Activated T-helper 1 cell treated with anti-CD3 and anti-CD28 coated beads, Interleukin-12 subunit alpha, Interleukin-12 subunit beta, Interleukin-2, Interleukin-4 antibody, amounts not matched to agents 30 ng/mL and 10 ng/mL and 1 ng/mL, durations not matched to agents 14 hours and 24 hours and 36 hours (primary cell): ENCODE data around the gene SLC15A3. TPM values are rescaled to one million over a fixed set of nuclear protein-coding genes. Genes with fewer than 3 reads are reported as not detected.

ENCODE experiments used
- DNase-seq: peaks from one replicate; pipeline ENCODE4 v3.0.0; 2021; ENCODE audit warnings: low spot score
- H3K27ac Mint-ChIP-seq: one replicate; pipeline ENCODE4 v1.8.0; 2021; ENCODE audit warnings: mild to moderate bottlenecking, mixed read lengths
- H3K27me3 Mint-ChIP-seq: one replicate; pipeline ENCODE4 v1.8.0; 2022; ENCODE audit warnings: mild to moderate bottlenecking, moderate library complexity, mixed read lengths; ENCODE audit not compliant: insufficient read depth
- H3K36me3 Mint-ChIP-seq: one replicate; pipeline ENCODE4 v1.8.0; 2021; ENCODE audit warnings: low read depth, mixed read lengths
- H3K4me1 Mint-ChIP-seq: one replicate; pipeline ENCODE4 v1.8.0; 2021; ENCODE audit warnings: low read depth, mixed read lengths
- H3K4me3 Mint-ChIP-seq: one replicate; pipeline ENCODE4 v1.8.0; 2021; ENCODE audit warnings: mild to moderate bottlenecking, moderate library complexity, mixed read lengths
- H3K9me3 Mint-ChIP-seq: one replicate; pipeline ENCODE4 v1.8.0; 2021; ENCODE audit warnings: mixed read lengths
- intact Hi-C: fragments of 100-400 bp; cut with micrococcal nuclease; formaldehyde crosslinking; loops from one replicate; pipeline ENCODE4 v1.15.1; 2024
- total RNA-seq: library from RNA; stranded (reverse); gene quantifications from 2 replicates; pipeline ENCODE4 v1.2.3, GENCODE V29; 2022

SLC15A3 gene
- total RNA-seq, 1 donor from 2014 or later: 2.0 TPM

DNA sequence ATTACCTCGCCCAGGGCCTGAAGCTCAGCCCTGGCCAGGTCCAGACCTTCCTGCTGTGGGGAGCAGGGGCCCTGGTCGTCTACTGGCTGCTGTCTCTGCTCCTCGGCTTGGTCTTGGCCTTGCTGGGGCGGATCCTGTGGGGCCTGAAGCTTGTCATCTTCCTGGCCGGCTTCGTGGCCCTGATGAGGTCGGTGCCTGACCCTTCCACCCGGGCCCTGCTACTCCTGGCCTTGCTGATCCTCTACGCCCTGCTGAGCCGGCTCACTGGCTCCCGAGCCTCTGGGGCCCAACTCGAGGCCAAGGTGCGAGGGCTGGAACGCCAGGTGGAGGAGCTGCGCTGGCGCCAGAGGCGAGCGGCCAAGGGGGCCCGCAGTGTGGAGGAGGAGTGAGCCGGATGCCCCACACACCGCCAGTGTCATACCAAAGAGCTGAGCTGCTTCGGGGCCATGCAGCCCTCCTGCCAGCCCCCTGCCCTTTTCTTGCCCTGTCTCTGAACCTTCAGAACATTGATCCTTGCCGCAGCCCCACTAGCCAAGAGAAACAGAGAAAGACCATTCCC lies 30.1 kb downstream of the SLC15A3 start:
- H3K27ac Mint-ChIP-seq: no peak overlapping the region
- H3K4me3 Mint-ChIP-seq: no peak overlapping the region
- peaks cover 16% of the 10 kb centered on the region for H3K27me3 Mint-ChIP-seq
- H3K9me3 Mint-ChIP-seq: no peaks in the 10 kb centered on the region
- H3K4me1 Mint-ChIP-seq: peaks cover 24% of the 10 kb centered on the region
- H3K36me3 Mint-ChIP-seq: peaks cover 34% of the 10 kb centered on the region
- no peak for DNase-seq
- intact Hi-C loops: no loop called here

DNA sequence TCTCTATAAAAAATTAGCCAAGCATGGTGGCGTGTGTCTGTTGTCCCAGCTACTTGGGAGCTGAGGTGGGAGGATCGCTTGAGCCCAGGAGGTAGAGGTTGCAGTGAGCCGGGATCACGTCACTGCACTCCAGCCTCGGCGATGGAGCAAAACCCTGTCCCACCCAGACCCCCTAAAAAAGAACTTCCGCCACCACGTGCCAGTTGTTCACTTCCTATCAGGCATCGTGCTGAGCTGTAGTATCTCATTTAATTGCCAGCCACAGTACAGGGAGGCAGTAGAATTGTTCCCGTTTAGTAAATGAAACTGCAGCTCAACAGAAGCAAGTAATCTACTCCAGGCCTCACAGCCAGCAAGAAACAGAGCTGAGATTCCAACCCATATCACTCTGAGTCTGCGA lies 30.7 kb downstream of the SLC15A3 start:
- H3K9me3 Mint-ChIP-seq: no peaks in the 10 kb centered on the region
- H3K36me3 Mint-ChIP-seq: peaks cover 34% of the 10 kb centered on the region
- H3K4me1 Mint-ChIP-seq: peaks cover 28% of the 10 kb centered on the region
- no peak overlapping the region for H3K27ac Mint-ChIP-seq
- H3K27me3 Mint-ChIP-seq: peaks cover 12% of the 10 kb centered on the region
- H3K4me3 Mint-ChIP-seq: no peak overlapping the region
- intact Hi-C loops: no loop called here
- DNase-seq: no peak

DNA sequence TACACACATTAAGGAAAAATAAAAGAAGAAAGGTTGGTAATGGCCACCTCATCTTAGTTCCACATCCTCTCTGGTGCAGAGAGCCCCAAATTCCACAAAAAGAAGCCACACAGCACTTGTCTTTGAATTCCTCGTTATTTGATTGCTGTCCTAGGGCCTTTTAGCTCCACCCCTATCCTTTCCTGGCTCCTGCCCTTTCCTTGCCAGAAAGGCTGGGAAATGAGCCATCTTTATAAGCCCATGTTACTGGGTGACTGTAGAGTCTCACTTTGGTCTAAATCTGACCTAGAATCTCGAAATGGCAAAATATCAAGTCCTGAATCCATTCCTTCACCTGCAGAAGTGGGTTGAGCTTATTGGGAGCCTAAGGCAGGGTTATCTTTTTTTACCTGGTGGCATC lies 32.0 kb downstream of the SLC15A3 start:
- intact Hi-C loops: no loop called here
- H3K4me3 Mint-ChIP-seq: no peak overlapping the region
- H3K4me1 Mint-ChIP-seq: peaks cover 36% of the 10 kb centered on the region
- no peaks in the 10 kb centered on the region for H3K9me3 Mint-ChIP-seq
- peaks cover 38% of the 10 kb centered on the region for H3K36me3 Mint-ChIP-seq
- peaks cover 1% of the 10 kb centered on the region for H3K27me3 Mint-ChIP-seq
- no peak for DNase-seq
- H3K27ac Mint-ChIP-seq: no peak overlapping the region

DNA sequence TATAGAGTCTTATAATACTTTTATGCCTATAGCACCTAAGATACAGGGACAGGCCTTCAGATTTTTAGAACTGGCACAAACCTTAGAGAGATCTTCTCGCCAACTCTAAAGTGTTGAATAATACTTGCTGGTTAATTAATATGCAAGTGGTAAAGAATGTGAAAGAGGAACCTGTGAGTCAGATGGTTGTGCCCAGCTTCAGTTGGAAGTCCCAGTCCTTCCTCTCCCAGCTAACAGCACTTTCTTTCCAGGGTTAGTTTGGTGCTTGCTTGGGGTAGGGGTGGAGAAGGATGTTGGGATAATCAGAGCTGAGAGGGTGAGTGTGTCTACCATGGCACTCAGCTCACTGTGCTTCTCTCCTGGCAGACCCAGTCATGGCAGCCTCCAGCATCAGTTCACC lies 32.7 kb downstream of the SLC15A3 start:
- Mint-ChIP-seq H3K9me3 (no peaks in the 10 kb centered on the region), H3K27me3 (no peaks in the 10 kb centered on the region), H3K4me1 (peaks cover 39% of the 10 kb centered on the region)

DNA sequence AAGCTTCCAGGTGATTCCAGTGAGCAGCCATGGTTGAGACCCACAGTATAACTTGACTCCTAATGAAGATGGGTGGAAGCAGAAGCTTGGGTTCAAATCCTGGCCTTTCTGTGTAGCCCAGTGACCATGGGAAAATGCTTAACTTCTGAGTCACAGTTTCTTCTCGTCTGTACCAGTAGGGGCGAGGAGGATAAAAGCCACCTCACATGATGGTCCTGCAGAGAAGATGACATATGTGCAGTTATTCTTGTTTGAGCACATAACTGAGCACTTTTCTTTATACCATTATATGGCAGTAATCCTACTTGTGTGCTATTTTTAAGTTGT lies 33.1 kb downstream of the SLC15A3 start:
- Mint-ChIP-seq H3K36me3 (peaks cover 38% of the 10 kb centered on the region), H3K27ac (no peak overlapping the region), H3K4me3 (no peak overlapping the region), H3K27me3 (no peaks in the 10 kb centered on the region), H3K4me1 (peaks cover 42% of the 10 kb centered on the region), H3K9me3 (no peaks in the 10 kb centered on the region)
- no peak for DNase-seq
- intact Hi-C loops: no loop called here

More for the DNA sequence above, 32.7 kb downstream of the SLC15A3 start:
- Mint-ChIP-seq H3K36me3 (peaks cover 38% of the 10 kb centered on the region), H3K27ac (no peak overlapping the region), H3K4me3 (no peak overlapping the region)
- intact Hi-C loops: no loop called here
- no peak for DNase-seq

DNA sequence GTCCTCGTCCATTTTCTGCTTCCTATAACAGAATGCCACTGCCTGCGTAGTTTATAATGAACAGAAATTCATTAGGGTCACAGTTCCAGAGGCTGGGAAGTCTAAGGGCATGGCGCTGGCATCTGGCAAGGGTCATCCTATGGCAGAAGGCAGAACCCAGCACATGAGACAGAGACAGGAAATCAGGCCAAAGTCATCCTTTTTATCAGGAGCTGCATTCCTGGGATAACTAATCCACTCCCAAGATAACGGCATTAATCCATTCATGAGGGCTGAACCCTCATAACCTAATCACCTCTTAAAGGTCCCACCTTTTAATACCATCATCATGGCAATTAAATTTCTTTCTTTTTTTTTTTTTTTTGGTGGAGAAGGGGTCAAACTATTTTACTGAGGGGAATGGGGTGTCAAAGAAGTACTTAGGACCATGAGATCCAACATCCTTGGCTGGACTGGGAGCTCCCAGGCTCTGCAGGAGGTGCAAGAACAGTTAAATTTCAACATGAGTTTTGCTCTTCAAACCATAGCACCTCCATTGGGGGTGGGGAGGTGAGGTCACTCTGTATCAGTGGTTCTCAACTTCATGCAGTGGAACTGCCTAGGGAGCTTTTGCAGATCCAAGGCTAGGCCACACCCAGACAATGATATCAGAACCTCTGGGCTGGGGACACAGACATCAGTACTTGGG lies 33.6 kb downstream of the SLC15A3 start:
- Mint-ChIP-seq H3K9me3 (no peaks in the 10 kb centered on the region), H3K36me3 (peaks cover 36% of the 10 kb centered on the region), H3K27ac (no peak overlapping the region), H3K4me1 (peaks cover 47% of the 10 kb centered on the region), H3K27me3 (no peaks in the 10 kb centered on the region), H3K4me3 (no peak overlapping the region)
- intact Hi-C loops: no loop called here
- no peak for DNase-seq

DNA sequence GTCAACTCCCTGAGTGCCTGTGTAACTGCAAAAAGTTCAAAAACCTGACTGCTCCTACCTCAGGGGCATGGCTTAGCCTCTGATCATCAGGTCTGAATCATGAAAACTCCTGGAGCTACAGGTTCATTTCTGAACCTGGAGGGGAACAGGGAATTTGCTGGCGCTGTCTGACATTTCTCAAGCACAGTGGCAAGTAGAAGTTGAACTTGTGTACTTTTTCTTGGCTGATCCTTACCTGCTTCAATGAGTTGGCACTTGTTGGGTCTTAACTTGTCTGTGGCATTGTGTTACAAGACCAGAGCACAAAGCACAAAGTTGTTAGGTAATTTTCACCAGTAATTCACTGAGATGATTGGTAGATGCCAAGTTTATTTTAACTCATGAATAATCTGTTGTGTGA lies 34.7 kb downstream of the SLC15A3 start:
- Mint-ChIP-seq H3K36me3 (peaks cover 30% of the 10 kb centered on the region), H3K27me3 (no peaks in the 10 kb centered on the region), H3K4me1 (peaks cover 58% of the 10 kb centered on the region), H3K4me3 (peak overlapping the region; percentile 23), H3K27ac (no peak overlapping the region), H3K9me3 (no peaks in the 10 kb centered on the region)
- intact Hi-C loops: no loop called here
- no peak for DNase-seq

DNA sequence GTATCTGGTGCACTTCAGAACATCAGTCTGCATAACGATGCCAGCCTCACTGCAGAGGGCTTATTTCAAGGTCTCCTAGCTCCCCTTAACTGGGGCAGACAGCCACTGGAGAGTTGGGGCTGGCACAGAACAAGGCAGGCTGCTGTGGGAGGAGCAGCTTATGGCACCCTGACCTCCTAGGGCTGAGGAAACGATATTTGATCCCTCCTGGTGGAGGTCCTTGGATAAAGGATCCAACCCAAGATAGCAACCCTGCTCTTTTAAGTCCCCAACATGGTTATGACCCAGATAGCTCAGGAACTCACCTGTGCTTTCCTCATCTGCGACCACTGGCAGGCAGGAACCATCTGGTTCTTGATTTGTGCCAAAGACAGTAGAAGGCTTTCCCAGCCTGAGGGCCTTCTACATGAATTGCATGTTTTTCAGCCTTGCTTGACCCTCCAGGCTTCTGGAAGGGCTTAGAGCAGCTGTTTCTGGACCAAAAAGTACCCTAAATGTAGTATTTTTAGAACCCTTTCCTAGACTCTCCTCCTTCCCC lies 35.2 kb downstream of the SLC15A3 start:
- peaks cover under 1% of the 10 kb centered on the region for H3K27me3 Mint-ChIP-seq
- H3K4me3 Mint-ChIP-seq: peak overlapping the region; percentile 21
- no peaks in the 10 kb centered on the region for H3K9me3 Mint-ChIP-seq
- peaks cover 28% of the 10 kb centered on the region for H3K36me3 Mint-ChIP-seq
- intact Hi-C loops: no loop called here
- H3K27ac Mint-ChIP-seq: no peak overlapping the region
- H3K4me1 Mint-ChIP-seq: peaks cover 64% of the 10 kb centered on the region
- DNase-seq: no peak

DNA sequence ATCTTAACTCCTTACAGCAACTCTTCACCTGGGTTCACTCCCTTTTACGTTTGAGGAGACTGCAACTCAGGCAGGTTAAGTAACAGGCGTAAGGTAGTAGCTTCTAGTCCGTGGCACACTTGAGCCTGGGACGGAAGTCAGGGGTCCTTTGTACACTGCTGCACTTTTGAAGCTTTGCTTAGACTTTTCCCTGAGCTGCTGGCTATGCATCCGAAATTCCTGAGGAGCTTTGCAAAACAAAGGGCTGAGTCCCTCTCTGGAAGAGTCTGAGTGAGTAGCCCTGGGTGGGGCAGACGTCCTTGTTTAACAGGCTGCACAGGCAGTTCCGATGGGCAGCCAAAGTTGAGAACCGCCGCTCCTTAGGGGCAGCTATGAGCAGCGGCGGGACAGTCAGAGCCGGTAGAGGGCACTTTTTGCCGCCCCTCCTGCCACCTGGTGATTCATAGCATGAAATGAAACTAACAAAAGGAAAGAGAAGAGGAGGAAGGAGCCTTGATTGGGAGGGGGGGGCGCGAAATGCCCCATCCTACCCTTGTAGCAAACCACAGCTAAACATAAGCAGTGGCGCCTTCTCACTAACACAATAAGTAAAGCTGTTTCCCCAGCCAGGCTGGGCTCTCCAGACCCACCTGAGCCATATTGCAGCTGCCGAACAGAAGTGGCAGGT lies 36.6 kb downstream of the SLC15A3 start:
- intact Hi-C loops: loop anchor here (1.0 to 2.0 kb wide), 12 partner anchors 9 to 515 kb away; partner anchors contain the start of genes CD6, PRPF19, SDHAF2 and SLC15A3
- peak overlapping the region; percentile 96 for H3K4me3 Mint-ChIP-seq
- H3K27ac Mint-ChIP-seq: peak overlapping the region; percentile 87
- peak; percentile 72 for DNase-seq
- H3K4me1 Mint-ChIP-seq: peaks cover 72% of the 10 kb centered on the region
- H3K36me3 Mint-ChIP-seq: peaks cover 16% of the 10 kb centered on the region
- no peaks in the 10 kb centered on the region for H3K9me3 Mint-ChIP-seq
- H3K27me3 Mint-ChIP-seq: peaks cover 6% of the 10 kb centered on the region

DNA sequence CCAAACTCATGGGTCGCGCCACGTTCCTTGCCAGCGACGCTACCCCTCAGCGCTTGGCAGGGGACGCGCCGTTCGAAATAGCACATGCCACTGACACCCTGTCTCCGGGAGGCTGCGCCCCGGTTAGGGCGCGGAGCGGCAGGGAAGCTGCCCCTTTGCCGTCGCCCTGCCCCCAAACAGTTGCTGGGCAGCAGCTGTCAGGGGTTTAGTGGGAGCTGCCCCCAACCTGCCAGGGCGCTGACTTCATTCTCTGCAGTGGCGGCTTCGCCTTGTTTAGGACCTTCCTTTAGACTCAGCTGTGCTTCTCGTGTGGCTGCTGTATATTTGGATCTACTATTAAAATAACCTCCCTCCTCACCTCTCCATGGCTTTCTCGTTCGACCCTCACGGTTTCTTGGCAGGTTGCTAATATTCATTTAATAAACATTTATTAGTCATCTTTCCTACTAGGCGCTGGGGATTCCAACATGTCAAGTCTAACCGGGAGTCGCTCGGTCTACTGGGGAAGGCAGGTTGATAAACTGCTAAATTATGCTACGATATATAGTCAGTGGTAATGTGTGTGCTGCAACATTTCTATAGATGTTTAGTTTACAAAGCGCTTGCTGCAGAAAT lies 37.2 kb downstream of the SLC15A3 start:
- H3K4me1 Mint-ChIP-seq: peaks cover 70% of the 10 kb centered on the region
- peak overlapping the region; percentile 87 for H3K27ac Mint-ChIP-seq
- peak overlapping the region; percentile 96 for H3K4me3 Mint-ChIP-seq
- H3K27me3 Mint-ChIP-seq: peaks cover 10% of the 10 kb centered on the region
- no peak for DNase-seq
- intact Hi-C loops: loop anchor here (1.0 to 5.0 kb wide), 13 partner anchors 8 to 516 kb away; partner anchors contain the start of genes CD6, PRPF19, SDHAF2 and SLC15A3
- no peaks in the 10 kb centered on the region for H3K9me3 Mint-ChIP-seq
- H3K36me3 Mint-ChIP-seq: peaks cover 14% of the 10 kb centered on the region

DNA sequence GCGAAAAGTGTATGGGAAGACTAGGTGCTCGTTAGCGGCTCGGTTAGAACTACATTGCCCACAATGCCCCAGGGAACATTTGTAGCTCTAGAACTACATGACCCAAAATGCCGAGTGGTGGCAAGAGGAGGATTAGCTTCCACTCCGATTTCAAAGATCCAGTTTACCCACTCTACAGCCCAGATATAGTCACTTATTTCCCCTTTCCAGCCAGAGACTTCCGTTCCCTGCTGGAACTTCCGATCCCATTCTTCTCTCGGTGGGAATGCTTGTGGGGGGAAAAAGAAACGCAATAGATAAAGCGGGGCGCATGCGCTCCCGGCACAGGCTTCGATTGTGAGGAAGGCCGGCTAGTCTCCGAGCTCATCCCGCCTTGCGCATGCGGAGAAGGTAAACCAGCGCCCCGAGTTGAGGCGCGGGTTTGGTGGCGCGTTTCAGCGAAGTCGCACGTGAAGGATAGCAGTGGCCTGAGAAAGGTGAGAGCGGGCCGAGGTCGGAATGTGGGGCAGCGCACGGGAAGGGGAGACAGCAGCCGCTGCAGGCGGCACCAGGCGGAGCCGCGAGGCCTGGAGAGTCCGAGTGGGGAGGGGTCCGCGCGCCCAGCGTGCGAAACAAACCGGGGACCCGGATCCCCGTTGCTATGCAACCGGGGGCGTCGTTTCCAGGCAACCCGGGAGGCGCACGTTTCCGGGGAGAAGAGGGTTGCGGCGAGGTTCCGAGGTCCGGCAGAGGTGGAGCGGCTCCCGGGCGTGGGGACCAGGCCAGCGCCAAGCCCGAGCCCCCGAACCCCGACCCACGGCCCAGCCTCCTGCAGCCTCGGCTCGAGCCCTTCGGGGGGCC lies 38.0 kb downstream of the SLC15A3 start, which contains the start of gene TMEM109:
TSS of gene TMEM109 (plus strand) at position 366 of the 840 bp plus-strand sequence. CDS start 5,536 bp downstream, outside the sequence.
- Mint-ChIP-seq H3K4me3 (peak within 1 kb of the TSS; percentile 96), H3K27me3 (peaks cover 12% of the 10 kb centered on the region), H3K27ac (peak within 1 kb of the TSS; percentile 98), H3K36me3 (peaks cover 9% of the 10 kb centered on the region), H3K9me3 (no peaks in the 10 kb centered on the region), H3K4me1 (peaks cover 62% of the 10 kb centered on the region)
- peak; percentile 83 for DNase-seq
- intact Hi-C loops: loop anchor here (1.0 to 5.0 kb wide), 4 partner anchors 39 to 517 kb away; partner anchors contain the start of genes SDHAF2 and SLC15A3
